NCI-H446 treated with DMSO at 0.1 percent for 48 hours (cell line): ENCODE data around the gene COL11A2.

Experiments
- DNase-seq: peaks from one replicate; lab custom pipeline; 2025; lab: John Stamatoyannopoulos, UW

COL11A2 gene

GRCh38 chr6:33116841-33117711 lies 75.2 kb downstream of the COL11A2 start:
- DNase-seq: no peak

DNA sequence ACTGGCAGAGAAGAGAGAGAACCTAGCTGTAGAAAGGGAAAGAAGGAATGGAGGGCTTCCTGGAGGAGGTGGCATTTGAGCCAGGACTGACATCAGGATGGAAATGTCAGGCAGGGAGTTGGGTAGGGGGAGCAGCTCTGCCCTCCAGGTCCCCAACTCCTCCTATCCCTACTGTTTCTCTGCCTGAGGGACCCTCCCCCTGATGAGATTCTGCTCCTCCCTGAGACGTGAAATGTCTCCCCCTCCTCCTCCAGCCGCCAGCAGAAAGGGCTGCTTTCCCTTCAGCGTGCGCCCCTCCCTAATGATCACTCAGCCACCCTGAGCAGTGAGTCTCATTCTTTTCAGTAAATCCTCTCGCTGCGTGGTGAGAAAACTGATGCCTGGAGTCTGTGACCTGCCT lies 75.8 kb downstream of the COL11A2 start:
- DNase-seq: no peak

DNA sequence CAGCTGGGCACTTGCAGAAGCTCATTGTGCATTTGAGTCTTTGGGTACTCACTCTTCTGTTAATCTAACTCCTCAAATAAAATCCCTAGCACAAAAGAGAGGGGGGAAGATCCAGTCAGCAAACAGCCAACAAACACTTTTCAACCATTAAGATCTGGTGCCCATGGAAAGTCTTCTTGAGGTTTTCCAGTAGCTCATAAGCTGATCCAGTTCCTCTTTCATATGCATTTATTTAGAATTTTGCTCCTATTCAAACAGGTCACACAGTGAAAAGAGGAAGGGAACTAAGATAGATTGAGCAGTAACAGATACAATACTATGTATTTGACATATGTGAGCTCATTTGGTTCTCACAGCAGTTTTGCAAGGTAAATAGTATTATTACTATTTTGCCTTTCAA lies 77.9 kb downstream of the COL11A2 start:
- no peak for DNase-seq

- DNase-seq: no peak
Observed at GRCh38 chr6:33113755-33114154, 78.5 kb downstream of the COL11A2 start.
